Left kidney (tissue), 2 donors: ENCODE results near the gene DPYD. TPM values are rescaled to one million over a fixed set of nuclear protein-coding genes. Genes with fewer than 3 reads are reported as not detected.
"Not testable (repeated sequence)": the region's sequence is repeated elsewhere in the genome, so short reads cannot be mapped to it uniquely, and the experiment has no call there.

Source experiments
- DNase-seq: peaks from one replicate; pipeline ENCODE4 v3.0.0-alpha.2; 2013
- polyA plus RNA-seq: library from polyadenylated mRNA; unstranded; fragments of 120-200 nt; gene quantifications from one replicate; pipeline ENCODE4 v1.2.1, GENCODE V29; 2013; ENCODE audit not compliant: insufficient read length

DPYD gene
- polyA plus RNA-seq, 1 donor = 11.9 TPM

DNA sequence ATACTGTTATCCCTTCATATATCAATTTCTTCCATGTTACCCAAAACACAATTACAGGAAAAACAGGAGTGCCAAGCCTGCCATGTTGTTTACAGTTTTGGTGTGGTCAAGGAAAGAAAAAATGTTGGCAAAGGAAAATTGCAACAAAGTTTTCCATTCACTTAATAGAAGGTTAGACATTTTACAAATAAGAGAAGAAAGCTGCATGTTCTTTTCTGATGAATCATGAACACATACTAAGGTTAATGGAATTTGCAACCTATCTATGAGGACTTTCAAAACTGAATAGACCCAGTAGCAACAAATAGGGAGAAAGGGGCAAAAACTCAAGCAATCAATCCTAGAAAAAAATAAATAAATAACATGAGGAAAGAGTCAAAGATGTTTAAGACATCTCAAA, 556.7 kb downstream of the DPYD start:
- no peak for DNase-seq

DNA sequence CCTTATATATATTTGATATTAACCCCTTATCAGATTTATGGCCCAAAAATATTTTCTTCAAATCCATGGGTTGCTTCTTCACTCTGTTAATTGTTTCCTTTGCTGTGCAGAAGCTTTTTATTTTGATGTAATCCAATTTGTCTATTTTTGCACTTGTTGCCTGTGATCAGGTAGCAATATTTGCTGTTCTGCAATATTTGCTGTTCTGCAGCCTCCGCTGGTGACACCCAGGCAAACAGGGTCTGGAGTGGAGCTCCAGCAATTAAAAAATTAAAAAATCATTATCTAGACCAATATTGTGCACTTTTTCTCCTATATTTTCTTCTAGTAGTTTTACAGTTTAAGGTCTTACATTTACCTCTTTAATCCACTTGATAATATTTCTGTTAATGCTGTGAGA, 564.5 kb downstream of the DPYD start:
- DNase-seq = no peak

DNA sequence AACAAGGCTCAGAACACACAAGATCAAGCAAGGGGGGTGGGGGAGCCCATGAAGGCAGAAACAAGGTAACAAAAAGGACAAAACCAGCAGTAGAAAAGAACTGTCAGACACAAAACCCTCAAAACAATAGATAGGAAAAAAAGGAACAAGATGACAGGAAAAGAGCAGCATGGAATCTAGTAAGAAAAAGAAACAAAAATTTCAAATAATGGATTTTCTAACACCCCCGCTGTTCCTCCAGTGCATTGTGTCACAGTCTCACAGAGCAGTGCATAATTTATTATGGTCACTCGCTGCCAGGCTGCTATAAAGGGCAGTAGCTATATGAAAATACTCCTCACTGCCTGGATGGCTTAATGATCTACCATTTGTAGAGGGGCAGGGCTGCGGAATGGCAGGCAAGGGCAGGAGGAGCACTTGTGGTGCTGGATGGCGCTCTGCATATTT, 567.9 kb downstream of the DPYD start:
- peak; percentile 12 for DNase-seq

DNA sequence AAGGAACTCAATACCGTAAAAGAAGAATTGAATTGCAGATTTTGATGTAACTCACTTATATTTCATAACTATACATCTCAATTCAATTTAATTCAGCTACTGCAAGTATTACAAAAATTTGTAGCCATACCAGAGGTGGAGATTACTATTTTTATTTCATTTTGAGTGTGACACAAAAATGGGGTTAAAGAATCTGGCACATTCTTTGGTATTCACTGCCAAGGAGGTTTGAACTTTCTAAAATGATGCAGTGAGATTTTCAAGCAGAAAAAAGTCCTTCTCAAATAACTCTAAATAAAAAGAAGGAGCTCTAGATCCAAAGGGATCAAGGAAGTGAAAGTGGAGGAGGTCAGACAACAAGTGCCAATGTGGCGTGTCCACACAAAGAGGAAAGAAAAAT, 569.0 kb downstream of the DPYD start:
- DNase-seq = no peak

DNA sequence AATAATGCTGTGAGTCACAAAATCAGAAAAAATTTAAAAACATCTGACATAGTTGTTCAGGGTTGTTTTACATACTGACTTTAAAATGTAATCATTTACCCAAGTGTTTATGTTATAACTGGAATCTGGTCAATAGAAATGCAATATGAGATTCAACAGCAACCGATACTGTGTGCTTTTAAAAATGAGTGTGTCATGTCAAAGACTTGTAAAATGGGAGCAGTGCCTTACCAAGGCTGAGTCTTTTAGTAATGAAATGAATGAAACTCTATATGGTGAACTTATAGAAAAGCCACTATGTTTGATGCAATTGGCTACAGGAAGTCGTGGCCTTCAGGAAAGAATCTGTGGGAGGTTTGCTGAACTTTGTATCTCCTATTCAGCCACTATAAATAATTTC, 570.2 kb downstream of the DPYD start:
- no peak for DNase-seq

DNA sequence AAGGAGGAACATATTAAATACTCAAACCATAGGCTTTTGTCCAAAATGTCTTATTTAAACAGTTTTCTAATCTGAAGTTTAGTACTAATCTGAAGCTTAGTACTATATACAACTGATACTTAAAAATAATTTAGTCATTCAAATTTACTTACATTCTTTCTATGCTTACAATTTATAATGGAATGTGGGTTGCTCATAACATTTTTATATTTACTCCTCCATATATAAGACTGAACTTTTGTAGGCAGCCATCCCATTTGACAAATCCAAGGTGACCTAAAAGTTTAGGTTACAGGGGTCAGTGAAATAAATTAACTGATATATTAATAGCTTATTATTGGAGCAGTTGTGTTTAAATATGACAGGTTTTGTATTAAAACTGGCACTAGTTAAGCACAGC, 570.6 kb downstream of the DPYD start:
- DNase-seq = no peak

DNA sequence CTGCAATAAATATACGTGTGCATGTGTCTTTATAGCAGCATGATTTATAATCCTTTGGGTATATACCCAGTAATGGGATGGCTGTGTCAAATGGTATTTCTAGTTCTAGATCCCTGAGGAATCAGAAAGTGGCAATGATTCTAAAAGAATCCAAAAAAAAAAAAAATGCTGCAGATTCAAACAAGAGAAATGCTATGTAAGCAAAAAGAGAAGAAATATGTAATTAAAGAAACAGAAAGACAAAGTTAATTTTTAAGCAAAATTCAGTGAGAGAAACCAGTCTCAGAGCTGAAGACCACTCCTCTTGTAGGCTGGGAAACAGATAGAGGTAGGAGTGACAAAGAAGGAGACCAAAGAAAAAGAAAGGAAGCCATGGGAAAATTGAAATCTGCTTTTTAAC, 571.0 kb downstream of the DPYD start:
- DNase-seq = not testable (repeated sequence)

DNA sequence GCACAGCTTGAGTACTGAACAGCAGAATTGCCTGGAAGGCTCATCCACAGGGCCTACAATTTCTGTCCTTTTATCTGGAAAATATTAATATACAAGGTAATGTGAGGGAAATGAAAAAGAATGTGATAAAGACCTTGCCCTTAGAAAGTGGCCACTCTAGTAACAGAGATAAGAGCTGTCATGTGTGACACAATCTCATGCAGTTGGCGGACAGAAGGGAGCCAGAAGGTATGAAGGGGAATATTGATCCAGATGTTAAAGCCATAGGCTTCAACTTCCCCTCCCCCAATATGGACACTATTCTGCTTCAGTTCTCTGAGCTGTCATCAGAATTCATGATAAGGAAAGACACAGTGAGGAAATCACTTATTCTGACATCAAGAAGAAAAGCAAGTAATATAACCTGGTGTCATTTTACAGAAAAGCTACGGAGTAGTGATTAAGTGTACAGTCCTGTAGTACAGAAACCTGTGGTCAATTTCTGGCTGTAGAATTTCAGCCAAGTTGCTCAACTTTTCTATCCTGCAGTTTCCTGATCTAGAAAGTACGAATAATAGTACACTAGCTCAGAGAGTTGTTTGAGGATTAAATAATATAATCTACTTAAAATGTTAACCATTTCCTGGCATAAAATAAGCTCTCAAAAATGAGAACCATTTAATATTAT, 572.1 kb downstream of the DPYD start:
- DNase-seq = no peak

DNA sequence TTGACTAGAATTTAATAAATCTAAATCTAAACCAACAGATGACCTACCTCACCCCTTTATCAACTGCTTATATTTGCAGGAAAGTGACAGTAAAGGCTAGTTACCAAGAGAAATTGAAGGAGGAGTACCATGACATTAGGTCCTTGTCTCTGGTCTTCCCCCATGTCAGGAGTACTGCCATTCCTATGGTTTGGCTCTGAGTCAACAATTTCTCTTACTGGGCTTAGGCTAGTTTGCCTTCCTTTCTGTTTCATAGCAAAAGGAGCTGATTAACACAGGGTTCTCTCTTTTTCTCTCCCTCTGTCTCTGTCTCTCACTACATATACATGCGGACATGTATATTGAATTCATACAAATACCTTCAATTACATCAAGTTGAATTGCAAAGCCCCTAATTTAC, 579.9 kb downstream of the DPYD start:
- DNase-seq = no peak

- no peak for DNase-seq
These were observed 582.5 kb downstream of the DPYD start for GRCh38 chr1:97338347-97338746.

DNA sequence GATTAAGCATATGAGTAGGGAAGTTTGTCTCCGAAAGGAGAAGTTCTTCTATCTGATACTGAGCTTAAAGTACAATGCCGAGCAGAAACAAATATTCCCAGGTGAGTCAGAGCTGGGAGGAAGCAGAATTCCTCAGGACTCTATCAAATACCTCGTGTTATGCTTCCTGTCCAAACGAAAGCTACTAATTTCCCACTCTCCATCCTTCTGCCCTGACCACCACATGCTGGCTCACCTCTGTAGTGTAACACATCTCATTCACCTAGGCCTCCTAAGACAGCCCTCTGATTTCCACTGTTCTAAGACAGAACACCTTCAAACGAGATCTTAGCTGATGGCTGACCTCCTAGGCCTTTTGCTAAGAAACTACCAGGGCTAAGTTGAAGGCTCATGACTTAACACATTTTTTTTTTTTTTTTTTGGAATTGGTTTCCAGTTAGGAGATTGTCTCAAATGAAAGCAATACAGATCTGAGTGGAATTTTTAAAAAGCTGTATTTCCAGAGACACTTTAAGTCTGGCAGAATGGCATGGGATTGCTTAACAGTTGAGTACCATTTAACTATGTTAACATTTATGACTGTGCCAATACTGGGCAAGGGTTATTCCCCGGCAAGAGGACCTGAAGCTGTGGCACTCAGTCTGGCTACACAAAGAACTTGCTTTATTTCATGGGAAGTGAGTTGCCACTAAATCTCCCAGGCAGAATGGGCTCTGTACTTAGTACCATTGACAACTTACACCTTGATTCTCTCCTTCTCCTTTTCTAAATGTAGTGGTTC, 583.4 kb downstream of the DPYD start:
- no peak for DNase-seq

GRCh38 chr1:97334454-97334853, 586.4 kb downstream of the DPYD start:
- no peak for DNase-seq

GRCh38 chr1:97332716-97333115, 588.1 kb downstream of the DPYD start:
- no peak for DNase-seq

DNA sequence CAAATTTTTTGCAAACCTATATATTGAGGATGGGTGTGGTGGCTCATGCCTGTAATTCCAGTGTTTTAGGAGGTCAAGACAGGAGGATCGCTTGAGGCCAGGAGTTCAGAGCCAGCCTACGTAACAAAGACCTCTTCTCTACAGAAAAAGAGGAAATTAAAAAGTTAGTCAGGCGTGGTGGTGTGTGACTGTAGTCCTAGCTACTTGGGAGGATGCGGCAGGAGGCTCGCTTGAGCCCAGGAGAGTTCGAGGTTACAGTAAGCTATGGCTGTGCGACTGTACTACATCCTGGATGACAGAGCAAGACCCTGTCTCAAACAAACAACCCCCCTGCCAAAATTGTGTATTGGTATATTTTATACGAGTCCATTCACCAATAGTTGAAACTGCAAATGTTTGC, 589.7 kb downstream of the DPYD start:
- no peak for DNase-seq

- DNase-seq = no peak
These were observed 606.1 kb downstream of the DPYD start for GRCh38 chr1:97314685-97315084.

DNA sequence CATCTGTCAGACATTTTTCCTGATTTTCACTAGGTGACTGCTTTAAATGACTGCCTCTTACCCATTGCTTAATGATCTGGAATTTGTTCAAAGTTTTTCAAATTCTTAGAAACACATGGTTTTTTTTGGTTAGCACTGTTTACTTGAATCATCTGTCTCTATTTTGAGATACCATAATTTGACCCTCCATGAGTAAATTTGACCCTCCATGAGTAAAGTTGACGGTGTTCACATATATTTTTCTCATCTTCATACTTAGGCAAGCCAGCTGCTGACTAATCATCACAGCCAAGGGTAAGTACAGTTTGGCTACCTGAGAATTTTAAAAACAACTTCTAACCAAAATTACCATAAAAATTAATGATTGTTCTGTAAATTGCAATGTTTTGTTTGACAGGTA, 612.7 kb downstream of the DPYD start:
- DNase-seq = no peak

DNA sequence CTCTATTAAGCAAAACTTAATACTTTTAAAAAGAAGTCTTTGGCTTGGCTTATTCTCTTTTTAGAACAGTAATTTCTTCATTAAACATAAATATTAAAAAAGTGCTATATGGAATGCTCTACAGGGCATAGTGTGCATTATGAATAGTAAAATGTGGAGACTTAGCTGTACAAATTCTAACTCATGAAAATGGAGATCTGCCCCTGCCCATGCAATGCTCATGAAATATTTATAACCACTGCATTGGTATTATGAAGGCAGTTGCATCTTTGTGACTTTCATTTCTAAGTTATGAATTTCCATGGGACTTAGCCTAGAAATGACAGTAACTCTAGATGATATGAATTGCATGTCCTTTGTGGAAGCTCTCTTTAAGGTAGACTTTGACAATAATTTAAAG, 613.3 kb downstream of the DPYD start:
- DNase-seq = no peak

DNA sequence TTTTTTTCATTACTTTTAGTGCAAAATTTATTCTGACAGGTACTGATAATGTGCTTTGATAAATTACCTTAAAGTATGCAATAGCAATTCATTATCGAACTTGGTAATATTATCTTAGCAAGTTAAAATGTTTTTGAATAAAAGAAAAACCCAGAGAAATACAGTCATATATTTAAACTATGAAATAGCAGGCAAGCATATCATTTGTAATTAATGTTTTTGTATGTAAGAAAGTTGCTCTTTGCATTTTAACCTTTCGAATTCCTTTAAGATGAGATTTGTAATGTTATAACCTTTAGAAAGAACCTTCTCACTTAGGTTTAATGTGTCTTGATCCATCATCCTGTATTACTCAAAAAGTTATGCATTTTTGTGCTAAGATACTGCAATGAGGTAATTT, 613.7 kb downstream of the DPYD start:
- no peak for DNase-seq

- no peak for DNase-seq
These were observed 614.3 kb downstream of the DPYD start for GRCh38 chr1:97306504-97306903.

DNA sequence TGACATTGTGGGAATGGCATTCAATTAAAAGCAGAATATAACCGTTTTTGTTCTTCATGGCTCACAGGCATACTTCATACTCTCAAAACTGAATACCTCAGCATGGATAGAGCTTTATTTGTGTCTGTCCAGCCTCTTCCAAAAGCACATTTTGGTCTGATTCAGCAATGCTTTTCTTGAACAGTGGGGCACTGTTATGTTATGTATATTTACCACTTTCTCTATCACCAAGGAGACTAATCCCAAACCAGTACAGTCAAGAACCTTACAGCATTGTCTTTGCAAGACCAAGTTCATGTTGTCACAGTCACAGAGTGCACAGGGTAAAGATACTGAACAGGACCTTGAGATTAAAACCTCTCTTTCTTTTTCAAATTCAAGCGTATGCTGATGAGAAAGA, 616.5 kb downstream of the DPYD start:
- DNase-seq = no peak

- no peak for DNase-seq
These were observed 621.9 kb downstream of the DPYD start for GRCh38 chr1:97298966-97299365.

DNA sequence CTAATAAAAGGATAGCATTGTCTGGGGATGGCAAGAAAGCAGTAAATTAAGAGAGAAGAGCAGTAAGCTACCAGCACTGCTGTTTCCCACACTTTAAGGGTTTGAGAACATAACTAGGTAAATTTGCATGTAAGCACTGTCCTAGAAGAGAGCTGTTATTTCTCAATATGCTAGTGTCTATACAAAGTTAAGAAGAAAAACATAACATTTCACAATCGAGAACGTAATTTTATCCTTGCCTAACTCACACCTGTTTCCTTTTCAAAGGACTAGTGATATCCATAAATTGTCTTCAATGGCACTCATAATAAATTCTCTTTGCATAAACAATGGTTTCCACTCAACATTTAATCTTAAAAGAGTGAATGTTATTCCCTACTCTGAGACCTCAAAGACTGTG, 623.2 kb downstream of the DPYD start:
- no peak for DNase-seq

DNA sequence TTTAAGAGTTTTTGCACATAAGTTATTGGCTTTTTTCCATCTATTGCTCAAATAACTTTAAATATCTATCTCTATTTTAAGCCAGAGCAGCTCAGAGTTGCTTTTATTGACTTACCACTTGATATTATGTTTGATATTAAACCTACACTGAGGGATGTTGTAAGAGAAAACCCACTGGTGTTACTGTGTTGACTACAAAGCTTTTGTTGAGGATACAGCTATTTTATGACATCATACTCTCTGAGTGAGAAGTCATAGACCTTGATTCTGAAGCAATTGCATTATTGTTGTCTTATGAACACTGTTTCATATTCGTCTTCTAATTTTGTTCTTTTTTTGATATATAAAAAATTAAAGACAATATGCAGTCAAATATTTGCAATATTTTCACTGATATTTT, 638.9 kb downstream of the DPYD start:
- no peak for DNase-seq
